Activated T-helper 2 cell treated with anti-CD3 and anti-CD28 coated beads, Interferon-gamma antibody, Interleukin-2, Interleukin-4, amounts not matched to agents 10 μg/mL and 5 μg/mL and 100 μg/mL, durations not matched to agents 14 hours and 24 hours and 36 hours (primary cell): ENCODE results near the gene GLOD5. TPM values are rescaled to one million over a fixed set of nuclear protein-coding genes. Genes with fewer than 3 reads are reported as not detected.

Experiments
- DNase-seq: peaks from one replicate; pipeline ENCODE4 v3.0.0; 2021; ENCODE audit warnings: low spot score
- H3K27ac Mint-ChIP-seq: one replicate; pipeline ENCODE4 v1.8.0; 2021; ENCODE audit warnings: mixed read lengths
- H3K27me3 Mint-ChIP-seq: one replicate; pipeline ENCODE4 v1.8.0; 2021; ENCODE audit warnings: low read depth, mixed read lengths
- H3K36me3 Mint-ChIP-seq: one replicate; pipeline ENCODE4 v1.8.0; 2021; ENCODE audit warnings: low read depth, mixed read lengths
- H3K4me1 Mint-ChIP-seq: one replicate; pipeline ENCODE4 v1.8.0; 2021; ENCODE audit warnings: low read depth, mixed read lengths
- H3K4me3 Mint-ChIP-seq: one replicate; pipeline ENCODE4 v1.8.0; 2021; ENCODE audit warnings: low read depth, mild to moderate bottlenecking, moderate library complexity, mixed read lengths
- H3K9me3 Mint-ChIP-seq: one replicate; pipeline ENCODE4 v1.8.0; 2021; ENCODE audit warnings: mixed read lengths
- intact Hi-C: fragments of 100-400 bp; cut with micrococcal nuclease; formaldehyde crosslinking; loops from one replicate; pipeline ENCODE4 v1.15.1; 2023
- total RNA-seq: library from RNA; stranded (reverse); gene quantifications from 2 replicates; pipeline ENCODE4 v1.2.3, GENCODE V29; 2022

The GLOD5 gene
- total RNA-seq = not detected in 2 replicates

DNA sequence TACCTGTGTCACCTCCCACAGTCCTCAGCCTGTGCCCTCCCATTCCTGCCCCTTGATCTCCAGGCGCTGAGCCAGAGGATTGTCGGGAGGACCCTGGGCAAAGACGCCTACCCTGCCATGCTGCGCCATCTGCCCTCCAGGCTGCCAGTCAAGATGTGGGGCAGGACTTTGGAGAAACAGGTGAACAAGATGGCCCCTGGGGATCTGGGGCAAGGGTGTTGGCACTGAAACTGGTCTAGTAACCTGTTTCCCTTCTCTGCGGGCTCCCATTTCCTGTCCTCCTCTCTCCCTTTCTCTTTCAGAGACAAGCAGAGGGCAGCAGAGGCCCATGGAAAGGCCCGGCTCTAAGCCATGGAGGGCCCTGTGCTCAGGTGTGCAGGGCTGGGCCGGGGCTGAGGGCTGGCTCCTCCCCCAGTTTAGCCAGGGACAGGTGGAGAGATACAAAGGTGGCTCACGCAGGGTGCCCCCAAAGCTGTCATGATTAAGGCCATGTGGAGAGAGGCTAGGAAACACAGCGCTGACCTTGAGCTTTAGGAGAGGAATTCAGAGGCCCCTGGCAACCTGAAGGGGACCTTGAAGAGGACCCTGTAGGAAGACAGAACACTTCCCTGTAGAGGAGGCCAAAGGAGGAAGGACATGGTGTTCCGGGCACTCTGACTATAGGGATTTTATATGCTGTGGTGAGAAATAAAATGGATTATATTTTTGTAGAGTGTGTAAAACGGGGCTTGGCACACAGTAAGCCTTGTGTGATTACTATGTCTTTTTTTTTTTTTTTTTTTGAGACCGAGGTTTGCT is at the start of gene GLOD5:
Gene GLOD5 (plus strand): TSS at position 74 of the 798 bp plus-strand sequence. CDS start 44 bp downstream, at position 118.
- intact Hi-C loops = no loop called here
- Mint-ChIP-seq H3K9me3 (no peaks in the 10 kb centered on the region), H3K36me3 (no peaks in the 10 kb centered on the region), H3K27ac (no peak within 1 kb of the TSS), H3K4me1 (peaks cover 6% of the 10 kb centered on the region), H3K4me3 (no peak within 1 kb of the TSS), H3K27me3 (peaks cover 4% of the 10 kb centered on the region)
- peak; percentile 8 for DNase-seq

DNA sequence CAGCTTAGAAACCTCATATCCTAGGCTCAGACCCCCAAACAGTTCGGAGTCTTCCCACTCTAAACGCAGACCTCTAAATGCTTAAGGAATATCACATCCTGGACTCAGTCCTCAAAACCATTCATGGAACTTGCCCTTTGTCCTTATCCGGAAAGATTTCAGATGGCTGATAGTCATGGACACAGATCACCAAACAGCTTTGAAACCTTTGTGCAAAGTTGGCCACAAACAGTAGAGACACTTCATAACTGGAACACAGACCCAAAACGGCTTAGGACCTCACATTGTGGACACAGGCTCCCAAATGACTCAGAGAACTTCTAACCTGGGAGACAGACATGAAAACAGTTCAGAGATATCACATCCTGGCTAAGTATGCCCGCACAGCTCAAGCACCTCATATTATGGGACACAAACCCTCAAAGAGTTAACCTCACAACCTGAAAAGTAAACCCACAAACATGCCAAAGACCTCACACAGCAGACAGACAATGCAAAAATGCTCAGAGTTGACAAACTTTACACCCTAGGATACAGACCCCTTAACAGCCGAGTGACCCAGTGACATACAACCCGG is 49.5 kb upstream of the GLOD5 start:
- Mint-ChIP-seq H3K36me3 (peaks cover 37% of the 10 kb centered on the region), H3K27ac (peak overlapping the region; percentile 94), H3K9me3 (no peaks in the 10 kb centered on the region), H3K4me1 (peaks cover 63% of the 10 kb centered on the region), H3K4me3 (peak overlapping the region; percentile 76), H3K27me3 (no peaks in the 10 kb centered on the region)
- DNase-seq = no peak
- intact Hi-C loops = loop anchor here (2.0 to 10.0 kb wide), 3 partner anchors 39 to 553 kb away; partner anchors contain the start of genes FOXP3 and PPP1R3F

DNA sequence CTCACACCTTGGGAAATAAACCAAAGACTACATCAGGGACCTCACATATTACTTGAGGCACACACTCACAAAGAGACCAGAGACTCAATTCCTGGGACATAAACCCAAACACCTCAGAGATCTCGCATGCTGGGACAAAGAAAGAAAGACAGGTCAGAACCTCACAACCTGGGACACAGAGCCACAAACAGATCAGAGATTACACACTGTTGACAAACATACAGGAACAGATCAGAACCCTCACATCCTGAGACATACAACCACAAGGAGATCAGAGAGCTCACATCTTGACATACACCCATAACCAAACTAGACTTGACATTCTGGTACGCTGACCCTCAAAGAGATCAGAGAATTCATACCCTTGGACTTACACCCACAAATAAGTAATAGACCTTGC is 47.7 kb upstream of the GLOD5 start:
- Mint-ChIP-seq H3K27me3 (no peaks in the 10 kb centered on the region), H3K36me3 (peaks cover 32% of the 10 kb centered on the region)

GRCh38 chrX:48714573-48714972 is 47.0 kb upstream of the GLOD5 start:
- H3K36me3 Mint-ChIP-seq = peaks cover 31% of the 10 kb centered on the region
- H3K4me1 Mint-ChIP-seq = peaks cover 75% of the 10 kb centered on the region
- DNase-seq = no peak
- H3K27ac Mint-ChIP-seq = peak overlapping the region; percentile 94
- no peaks in the 10 kb centered on the region for H3K9me3 Mint-ChIP-seq
- H3K4me3 Mint-ChIP-seq = peak overlapping the region; percentile 15
- intact Hi-C loops = loop anchor here (2.0 to 10.0 kb wide), 3 partner anchors 14 to 550 kb away; partner anchors contain the start of genes FOXP3 and PPP1R3F
- no peaks in the 10 kb centered on the region for H3K27me3 Mint-ChIP-seq

More for the DNA sequence above, 47.7 kb upstream of the GLOD5 start:
- intact Hi-C loops = loop anchor here (1.0 to 10.0 kb wide), 7 partner anchors 7 to 551 kb away; partner anchors contain the start of genes FOXP3 and PPP1R3F
- Mint-ChIP-seq H3K27ac (peak overlapping the region; percentile 94), H3K4me1 (peaks cover 71% of the 10 kb centered on the region), H3K9me3 (no peaks in the 10 kb centered on the region), H3K4me3 (peak overlapping the region; percentile 76)
- DNase-seq = no peak

DNA sequence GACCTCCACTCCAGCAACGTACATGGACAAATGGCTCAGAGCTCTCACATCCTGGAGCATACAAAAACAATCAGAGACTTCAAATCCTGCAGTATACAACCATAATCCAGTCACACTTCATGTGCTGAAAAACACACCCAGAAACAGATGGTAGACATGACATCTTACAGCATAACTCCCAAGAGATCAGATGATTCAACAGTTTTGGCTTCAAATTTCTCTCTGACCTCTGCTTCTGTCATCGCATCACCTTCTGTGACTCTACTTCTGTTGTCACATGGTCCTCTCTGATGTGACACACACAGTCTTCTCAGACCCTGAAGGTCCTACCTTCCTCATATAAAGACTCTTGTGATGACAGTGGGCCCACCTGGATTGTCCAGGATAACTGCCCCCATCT is 46.5 kb upstream of the GLOD5 start:
- H3K27ac Mint-ChIP-seq = peak overlapping the region; percentile 94
- H3K9me3 Mint-ChIP-seq = no peaks in the 10 kb centered on the region
- DNase-seq = no peak
- peaks cover 75% of the 10 kb centered on the region for H3K4me1 Mint-ChIP-seq
- intact Hi-C loops = loop anchor here (2.0 to 10.0 kb wide), 3 partner anchors 14 to 550 kb away; partner anchors contain the start of genes FOXP3 and PPP1R3F
- no peaks in the 10 kb centered on the region for H3K27me3 Mint-ChIP-seq
- H3K36me3 Mint-ChIP-seq = peaks cover 31% of the 10 kb centered on the region
- H3K4me3 Mint-ChIP-seq = peak overlapping the region; percentile 15

GRCh38 chrX:48715876-48716502 is 45.6 kb upstream of the GLOD5 start:
- Mint-ChIP-seq H3K4me1 (peaks cover 68% of the 10 kb centered on the region), H3K36me3 (peaks cover 27% of the 10 kb centered on the region), H3K27ac (peak overlapping the region; percentile 94), H3K9me3 (no peaks in the 10 kb centered on the region), H3K27me3 (no peaks in the 10 kb centered on the region), H3K4me3 (no peak overlapping the region)
- no peak for DNase-seq
- intact Hi-C loops = loop anchor here (2.0 to 10.0 kb wide), 3 partner anchors 13 to 549 kb away; partner anchors contain the start of genes FOXP3 and PPP1R3F

DNA sequence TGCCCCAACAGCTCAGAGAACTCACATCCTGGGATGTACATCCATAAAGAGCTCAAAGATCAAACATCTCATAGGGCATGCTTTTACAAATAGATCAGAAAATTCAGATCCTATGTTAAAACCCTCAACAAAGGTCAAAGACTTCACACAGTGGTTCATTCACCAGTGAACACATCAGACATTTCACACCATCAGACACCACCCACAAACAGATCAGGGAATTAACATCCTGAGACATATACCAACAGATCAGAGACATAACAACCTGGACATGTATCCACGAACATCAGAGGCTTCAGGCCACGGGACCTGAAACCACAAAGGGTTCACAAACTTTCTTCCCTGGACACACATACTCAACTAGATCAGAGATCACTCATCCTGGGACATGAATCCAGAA is 41.6 kb upstream of the GLOD5 start:
- intact Hi-C loops = loop anchor here (10.0 kb wide), 2 partner anchors 215 to 545 kb away; partner anchors contain the start of genes FOXP3 and PPP1R3F
- Mint-ChIP-seq H3K9me3 (no peaks in the 10 kb centered on the region), H3K4me1 (peaks cover 28% of the 10 kb centered on the region), H3K36me3 (peaks cover 23% of the 10 kb centered on the region), H3K4me3 (no peak overlapping the region), H3K27ac (no peak overlapping the region), H3K27me3 (no peaks in the 10 kb centered on the region)
- DNase-seq = no peak

GRCh38 chrX:48720577-48721250 is 40.8 kb upstream of the GLOD5 start:
- Mint-ChIP-seq H3K36me3 (peaks cover 26% of the 10 kb centered on the region), H3K9me3 (peaks cover under 1% of the 10 kb centered on the region), H3K27me3 (no peaks in the 10 kb centered on the region), H3K4me1 (peaks cover 20% of the 10 kb centered on the region), H3K4me3 (no peak overlapping the region), H3K27ac (no peak overlapping the region)
- DNase-seq = no peak
- intact Hi-C loops = loop anchor here (1.0 kb wide), 1 partner anchor 7 kb away; no protein-coding TSS in a partner anchor

DNA sequence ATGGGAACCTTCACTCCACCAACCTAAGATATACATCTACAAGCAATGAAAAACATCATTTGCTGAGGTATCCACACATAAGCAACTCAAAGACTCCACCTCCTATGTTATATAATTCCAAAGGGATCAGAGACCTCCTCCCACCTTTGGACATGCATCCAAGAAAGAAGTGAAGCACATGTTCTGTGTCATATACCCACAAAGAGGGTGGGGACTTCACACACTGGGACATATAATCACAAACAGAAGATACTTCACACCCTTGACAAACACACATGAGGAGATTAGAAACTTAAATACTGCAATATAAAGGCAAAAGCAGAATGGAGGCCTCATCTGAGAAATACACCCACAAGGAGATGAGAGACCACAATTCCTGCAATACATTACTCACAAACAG is 39.6 kb upstream of the GLOD5 start:
- Mint-ChIP-seq H3K9me3 (peaks cover 4% of the 10 kb centered on the region), H3K27me3 (no peaks in the 10 kb centered on the region), H3K27ac (no peak overlapping the region), H3K4me3 (no peak overlapping the region), H3K4me1 (peaks cover 21% of the 10 kb centered on the region), H3K36me3 (peaks cover 30% of the 10 kb centered on the region)
- no peak for DNase-seq
- intact Hi-C loops = loop anchor here (1.0 kb wide), 1 partner anchor 9 kb away; no protein-coding TSS in a partner anchor

- Mint-ChIP-seq H3K27ac (no peak overlapping the region), H3K4me3 (no peak overlapping the region), H3K27me3 (no peaks in the 10 kb centered on the region), H3K9me3 (peaks cover 23% of the 10 kb centered on the region), H3K36me3 (peaks cover 30% of the 10 kb centered on the region), H3K4me1 (peaks cover 24% of the 10 kb centered on the region)
- intact Hi-C loops = no loop called here
- DNase-seq = no peak
These were observed 35.0 kb upstream of the GLOD5 start for GRCh38 chrX:48726596-48726995.

GRCh38 chrX:48728653-48729052 is 32.9 kb upstream of the GLOD5 start:
- intact Hi-C loops = loop anchor here (2.0 kb wide), 1 partner anchor 14 kb away; no protein-coding TSS in a partner anchor
- Mint-ChIP-seq H3K4me1 (peaks cover 24% of the 10 kb centered on the region), H3K27me3 (no peaks in the 10 kb centered on the region), H3K4me3 (no peak overlapping the region), H3K9me3 (peaks cover 23% of the 10 kb centered on the region), H3K36me3 (peaks cover 30% of the 10 kb centered on the region), H3K27ac (peak overlapping the region; percentile 31)
- DNase-seq = no peak

GRCh38 chrX:48736303-48736702 is 25.2 kb upstream of the GLOD5 start:
- peak overlapping the region; percentile 93 for H3K27ac Mint-ChIP-seq
- peak overlapping the region; percentile 89 for H3K4me3 Mint-ChIP-seq
- H3K4me1 Mint-ChIP-seq = peaks cover 15% of the 10 kb centered on the region
- H3K9me3 Mint-ChIP-seq = no peaks in the 10 kb centered on the region
- no peaks in the 10 kb centered on the region for H3K27me3 Mint-ChIP-seq
- DNase-seq = no peak
- intact Hi-C loops = loop anchor here (2.0 to 5.0 kb wide), 3 partner anchors 60 to 221 kb away; partner anchors contain the start of gene OTUD5
- peaks cover 3% of the 10 kb centered on the region for H3K36me3 Mint-ChIP-seq
